ENCODE results near the gene COL26A1.
"Not testable (repeated sequence)": the region's sequence is repeated elsewhere in the genome, so short reads cannot be mapped to it uniquely, and the experiment has no call there.

DNA sequence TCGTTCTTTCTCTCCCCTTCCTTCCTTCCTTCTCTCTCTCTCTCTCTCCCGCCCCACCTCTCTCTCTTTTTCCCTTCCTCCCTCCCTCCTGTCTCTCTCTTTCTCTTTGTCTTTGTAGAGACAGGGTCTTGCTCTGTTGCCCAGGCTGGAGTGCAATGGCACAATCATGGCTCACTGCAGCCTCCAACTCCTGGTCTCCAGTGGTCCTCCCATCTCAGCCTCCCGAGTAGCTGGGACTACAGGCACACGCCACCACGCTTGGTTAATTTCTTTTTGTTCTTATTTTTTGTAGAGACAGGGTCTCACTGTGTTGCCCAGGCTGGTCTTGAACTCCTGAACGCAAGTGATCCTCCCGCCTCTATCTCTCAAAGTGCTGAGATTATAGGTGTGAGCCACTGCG, 71.5 kb downstream of the COL26A1 start:
- TF ChIP-seq, protein P1, sequence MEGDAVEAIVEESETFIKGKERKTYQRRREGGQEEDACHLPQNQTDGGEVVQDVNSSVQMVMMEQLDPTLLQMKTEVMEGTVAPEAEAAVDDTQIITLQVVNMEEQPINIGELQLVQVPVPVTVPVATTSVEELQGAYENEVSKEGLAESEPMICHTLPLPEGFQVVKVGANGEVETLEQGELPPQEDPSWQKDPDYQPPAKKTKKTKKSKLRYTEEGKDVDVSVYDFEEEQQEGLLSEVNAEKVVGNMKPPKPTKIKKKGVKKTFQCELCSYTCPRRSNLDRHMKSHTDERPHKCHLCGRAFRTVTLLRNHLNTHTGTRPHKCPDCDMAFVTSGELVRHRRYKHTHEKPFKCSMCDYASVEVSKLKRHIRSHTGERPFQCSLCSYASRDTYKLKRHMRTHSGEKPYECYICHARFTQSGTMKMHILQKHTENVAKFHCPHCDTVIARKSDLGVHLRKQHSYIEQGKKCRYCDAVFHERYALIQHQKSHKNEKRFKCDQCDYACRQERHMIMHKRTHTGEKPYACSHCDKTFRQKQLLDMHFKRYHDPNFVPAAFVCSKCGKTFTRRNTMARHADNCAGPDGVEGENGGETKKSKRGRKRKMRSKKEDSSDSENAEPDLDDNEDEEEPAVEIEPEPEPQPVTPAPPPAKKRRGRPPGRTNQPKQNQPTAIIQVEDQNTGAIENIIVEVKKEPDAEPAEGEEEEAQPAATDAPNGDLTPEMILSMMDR (IDR thresholded peaks at IDR 0.05): not testable (repeated sequence)
- TF ChIP-seq POLR2A (IDR thresholded peaks at IDR 0.05): not testable (repeated sequence)
